HG03045 (cell line): ENCODE results near the gene ASB15.
A peak's percentile ranks its signal among the peaks of the same experiment; 100 is the strongest.

ENCODE experiments used
- ATAC-seq: cut with Tn5 transposase; IDR thresholded peaks from one replicate; pipeline ENCODE4 v1.9.1; 2021; ENCODE audit warnings: mild to moderate bottlenecking, moderate library complexity; ENCODE audit not compliant: unreplicated experiment

The ASB15 gene

GRCh38 chr7:123594813-123595241 lies 6.8 kb upstream of the ASB15 start:
- no peak for ATAC-seq

- no peak for ATAC-seq
Measured at GRCh38 chr7:123598657-123599056, 3.0 kb upstream of the ASB15 start.

- ATAC-seq: no peak
Measured at GRCh38 chr7:123599766-123600165, 1.9 kb upstream of the ASB15 start.

- ATAC-seq: no peak
Measured at GRCh38 chr7:123600876-123601275, 745 bp upstream of the ASB15 start.

- no peak for ATAC-seq
Measured at GRCh38 chr7:123602648-123603047, 1.0 kb downstream of the ASB15 start.

GRCh38 chr7:123604739-123605138 lies 3.1 kb downstream of the ASB15 start:
- no peak for ATAC-seq

- no peak for ATAC-seq
Measured at GRCh38 chr7:123607423-123607975, 5.9 kb downstream of the ASB15 start.

- no peak for ATAC-seq
Measured at GRCh38 chr7:123608991-123609882, 7.6 kb downstream of the ASB15 start.

GRCh38 chr7:123609883-123610239 lies 8.2 kb downstream of the ASB15 start:
- ATAC-seq: no peak

- ATAC-seq: no peak
Measured at GRCh38 chr7:123612024-123612423, 10.4 kb downstream of the ASB15 start.

GRCh38 chr7:123615344-123615743 lies 13.7 kb downstream of the ASB15 start:
- ATAC-seq: no peak

GRCh38 chr7:123616223-123616622 lies 14.6 kb downstream of the ASB15 start:
- ATAC-seq: no peak

- no peak for ATAC-seq
Measured at GRCh38 chr7:123621707-123622106, 20.1 kb downstream of the ASB15 start.

- no peak for ATAC-seq
Measured at GRCh38 chr7:123622660-123623386, 21.2 kb downstream of the ASB15 start.

- peak; percentile 97 for ATAC-seq
Measured at GRCh38 chr7:123624527-123625183, 23.0 kb downstream of the ASB15 start.

GRCh38 chr7:123625254-123625653 lies 23.6 kb downstream of the ASB15 start:
- no peak for ATAC-seq

- ATAC-seq: no peak
Measured at GRCh38 chr7:123627851-123628250, 26.2 kb downstream of the ASB15 start.

- no peak for ATAC-seq
Measured at GRCh38 chr7:123628829-123629228, 27.2 kb downstream of the ASB15 start.

GRCh38 chr7:123629281-123629680 lies 27.7 kb downstream of the ASB15 start:
- ATAC-seq: no peak

GRCh38 chr7:123632808-123633207 lies 31.2 kb downstream of the ASB15 start:
- ATAC-seq: no peak

GRCh38 chr7:123633553-123633952 lies 31.9 kb downstream of the ASB15 start:
- no peak for ATAC-seq
